ENCODE measurements around the gene BRMS1. TPM values are rescaled to one million over a fixed set of nuclear protein-coding genes. Genes with fewer than 3 reads are reported as not detected.
A peak's percentile ranks its signal among the peaks of the same experiment; 100 is the strongest.
"Not testable (repeated sequence)": the region's sequence is repeated elsewhere in the genome, so short reads cannot be mapped to it uniquely, and the experiment has no call there.

BRMS1 gene
- polyA plus RNA-seq, 3 donors from 2014 or later: 69.3 to 79.8 (median 76.3) TPM

GRCh38 chr11:66367561-66368312, 22.8 kb upstream of the BRMS1 start:
- Mint-ChIP-seq H3K27ac (no peak overlapping the region), H3K36me3 (no peaks in the 10 kb centered on the region), H3K4me1 (peaks cover 5 to 6% of the 10 kb centered on the region in 2 donors), H3K27me3 (ENCODE audit: low read depth in 3 of 3) (peaks cover 0 to 5% (median 4%) of the 10 kb centered on the region in 3 donors), H3K9me3 (no peaks in the 10 kb centered on the region), H3K4me3 (no peak overlapping the region)
- no peak for DNase-seq

DNA sequence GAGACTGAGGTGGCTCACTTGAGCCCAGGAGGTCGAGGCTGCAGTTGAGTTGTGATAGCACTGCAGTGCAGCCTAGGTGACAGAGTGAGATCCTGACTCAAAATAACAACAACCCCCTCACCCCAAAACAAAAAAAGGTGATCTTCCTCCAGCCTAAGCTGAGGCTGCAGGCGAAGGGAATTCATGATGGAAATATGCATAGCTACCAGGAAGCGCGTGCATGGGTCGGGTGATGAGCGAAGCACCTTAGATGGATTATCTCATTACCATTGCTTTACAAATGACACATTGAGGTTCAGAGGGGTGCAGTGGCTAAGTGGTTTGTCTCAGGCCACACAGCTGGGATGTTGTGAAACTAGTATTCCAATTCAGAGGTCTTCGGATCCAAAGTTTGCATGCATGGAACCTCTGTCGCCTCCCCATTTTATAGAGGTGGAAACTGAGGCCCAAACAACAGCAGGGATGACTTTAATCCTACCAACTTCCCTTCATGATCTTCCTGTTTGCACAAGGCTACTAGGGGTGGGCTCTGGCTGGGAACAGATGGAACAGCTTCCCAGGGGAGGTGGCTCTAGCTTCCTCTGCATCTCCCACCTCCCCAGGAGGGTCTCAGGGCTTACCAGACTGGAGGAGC, 22.1 kb upstream of the BRMS1 start:
- no peak for DNase-seq
- no peaks in the 10 kb centered on the region for H3K36me3 Mint-ChIP-seq
- H3K27me3 Mint-ChIP-seq (ENCODE audit: low read depth in 3 of 3): peaks cover 0 to 5% (median 4%) of the 10 kb centered on the region in 3 donors
- H3K9me3 Mint-ChIP-seq: no peaks in the 10 kb centered on the region
- no peak overlapping the region for H3K4me3 Mint-ChIP-seq
- H3K27ac Mint-ChIP-seq: no peak overlapping the region
- H3K4me1 Mint-ChIP-seq: peaks cover 0 to 2% of the 10 kb centered on the region in 2 donors

DNA sequence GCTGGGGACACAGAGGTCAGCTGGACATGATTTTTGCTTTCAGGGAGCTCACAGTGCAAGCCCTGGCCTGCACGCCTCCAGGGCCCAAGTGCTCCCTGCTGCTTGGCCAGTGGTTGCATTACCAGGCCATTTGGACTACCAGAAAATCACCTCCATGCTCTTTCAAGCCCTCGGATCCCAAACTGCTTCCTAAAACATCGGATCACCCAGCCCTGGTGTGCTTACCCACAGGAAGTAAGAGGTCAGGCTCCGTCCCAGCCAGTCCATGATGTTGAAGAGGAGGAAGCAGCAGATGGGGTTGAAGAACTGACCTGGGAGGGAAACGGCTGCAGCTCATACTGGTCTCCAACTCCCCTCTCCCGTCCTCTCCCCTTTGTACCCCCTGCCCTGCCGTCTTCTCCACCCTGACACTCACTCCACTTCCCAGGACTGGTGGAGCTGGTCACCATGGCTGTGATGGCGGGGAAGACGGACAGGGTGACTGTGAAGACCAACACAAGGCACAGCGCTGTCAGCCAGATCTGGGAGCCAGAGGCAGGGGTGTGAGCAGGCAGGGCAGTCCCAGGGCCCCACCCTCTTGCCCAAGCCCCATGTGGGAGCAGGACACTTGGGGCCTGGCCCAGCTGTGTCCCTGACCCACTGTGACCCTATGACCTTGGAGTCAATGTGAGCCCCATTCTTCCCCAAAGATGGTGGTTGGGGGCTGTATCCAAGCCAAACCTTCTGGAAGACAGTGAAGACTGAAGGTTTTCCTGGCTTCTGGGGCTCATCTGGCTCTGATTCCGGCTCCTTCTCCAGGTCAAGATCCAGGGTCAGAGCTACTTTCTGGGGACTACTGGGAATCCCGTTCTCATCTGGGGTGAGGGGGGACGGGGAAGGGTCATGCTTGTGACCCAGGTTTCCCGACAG, 21.1 kb upstream of the BRMS1 start:
- H3K27ac Mint-ChIP-seq: no peak overlapping the region
- no peak for DNase-seq
- no peaks in the 10 kb centered on the region for H3K36me3 Mint-ChIP-seq
- peaks cover 0 to 5% (median 4%) of the 10 kb centered on the region in 3 donors for H3K27me3 Mint-ChIP-seq (ENCODE audit: low read depth in 3 of 3)
- no peaks in the 10 kb centered on the region for H3K9me3 Mint-ChIP-seq
- no peak overlapping the region for H3K4me3 Mint-ChIP-seq
- peaks cover 0 to 2% of the 10 kb centered on the region in 2 donors for H3K4me1 Mint-ChIP-seq

GRCh38 chr11:66365166-66365565, 20.3 kb upstream of the BRMS1 start:
- H3K9me3 Mint-ChIP-seq: no peaks in the 10 kb centered on the region
- DNase-seq: no peak

GRCh38 chr11:66363805-66364535, 19.1 kb upstream of the BRMS1 start:
- DNase-seq: peak; percentile 43 to 52 (median 45)
- no peaks in the 10 kb centered on the region for H3K36me3 Mint-ChIP-seq
- no peaks in the 10 kb centered on the region for H3K4me1 Mint-ChIP-seq
- no peak overlapping the region for H3K27ac Mint-ChIP-seq
- no peaks in the 10 kb centered on the region for H3K9me3 Mint-ChIP-seq
- no peak overlapping the region for H3K4me3 Mint-ChIP-seq
- H3K27me3 Mint-ChIP-seq (ENCODE audit: low read depth in 3 of 3): peaks cover 0 to 1% (median 0%) of the 10 kb centered on the region in 3 donors

More at GRCh38 chr11:66365166-66365565, 20.3 kb upstream of the BRMS1 start:
- Mint-ChIP-seq H3K36me3 (no peaks in the 10 kb centered on the region), H3K4me3 (no peak overlapping the region), H3K4me1 (no peaks in the 10 kb centered on the region), H3K27me3 (ENCODE audit: low read depth in 3 of 3) (peaks cover 0 to 5% (median 4%) of the 10 kb centered on the region in 3 donors), H3K27ac (no peak overlapping the region)

GRCh38 chr11:66363187-66363601, 18.3 kb upstream of the BRMS1 start:
- no peak overlapping the region for H3K4me3 Mint-ChIP-seq
- no peak for DNase-seq

GRCh38 chr11:66362481-66363147, 17.7 kb upstream of the BRMS1 start:
- H3K36me3 Mint-ChIP-seq: no peaks in the 10 kb centered on the region

More at GRCh38 chr11:66363187-66363601, 18.3 kb upstream of the BRMS1 start:
- no peaks in the 10 kb centered on the region for H3K4me1 Mint-ChIP-seq
- no peak overlapping the region for H3K27ac Mint-ChIP-seq
- peaks cover 0 to 1% (median 0%) of the 10 kb centered on the region in 3 donors for H3K27me3 Mint-ChIP-seq (ENCODE audit: low read depth in 3 of 3)
- H3K9me3 Mint-ChIP-seq: no peaks in the 10 kb centered on the region
- H3K36me3 Mint-ChIP-seq: no peaks in the 10 kb centered on the region

GRCh38 chr11:66361502-66361941, 16.6 kb upstream of the BRMS1 start:
- H3K4me3 Mint-ChIP-seq: no peak overlapping the region
- H3K36me3 Mint-ChIP-seq: no peaks in the 10 kb centered on the region
- H3K4me1 Mint-ChIP-seq: no peaks in the 10 kb centered on the region
- no peaks in the 10 kb centered on the region for H3K9me3 Mint-ChIP-seq
- no peak for DNase-seq
- H3K27ac Mint-ChIP-seq: no peak overlapping the region
- H3K27me3 Mint-ChIP-seq (ENCODE audit: low read depth in 3 of 3): peaks cover 0 to 1% (median 0%) of the 10 kb centered on the region in 3 donors

More at GRCh38 chr11:66362481-66363147, 17.7 kb upstream of the BRMS1 start:
- H3K9me3 Mint-ChIP-seq: no peaks in the 10 kb centered on the region
- H3K4me1 Mint-ChIP-seq: no peaks in the 10 kb centered on the region
- no peak for DNase-seq
- H3K4me3 Mint-ChIP-seq: no peak overlapping the region
- peaks cover 0 to 1% (median 0%) of the 10 kb centered on the region in 3 donors for H3K27me3 Mint-ChIP-seq (ENCODE audit: low read depth in 3 of 3)
- no peak overlapping the region for H3K27ac Mint-ChIP-seq

- peaks cover 0 to 1% (median 0%) of the 10 kb centered on the region in 3 donors for H3K27me3 Mint-ChIP-seq (ENCODE audit: low read depth in 3 of 3)
- H3K4me1 Mint-ChIP-seq: no peaks in the 10 kb centered on the region
- H3K36me3 Mint-ChIP-seq: no peaks in the 10 kb centered on the region
- H3K9me3 Mint-ChIP-seq: no peaks in the 10 kb centered on the region
- no peak for DNase-seq
- no peak overlapping the region for H3K4me3 Mint-ChIP-seq
- no peak overlapping the region for H3K27ac Mint-ChIP-seq
These were observed 15.6 kb upstream of the BRMS1 start for GRCh38 chr11:66360406-66361073.

- Mint-ChIP-seq H3K4me1 (no peaks in the 10 kb centered on the region), H3K27me3 (ENCODE audit: low read depth in 3 of 3) (peaks cover 0 to 1% (median 0%) of the 10 kb centered on the region in 3 donors), H3K9me3 (no peaks in the 10 kb centered on the region), H3K27ac (no peak overlapping the region), H3K36me3 (no peaks in the 10 kb centered on the region), H3K4me3 (no peak overlapping the region)
- DNase-seq: no peak
These were observed 14.8 kb upstream of the BRMS1 start for GRCh38 chr11:66359662-66360087.

DNA sequence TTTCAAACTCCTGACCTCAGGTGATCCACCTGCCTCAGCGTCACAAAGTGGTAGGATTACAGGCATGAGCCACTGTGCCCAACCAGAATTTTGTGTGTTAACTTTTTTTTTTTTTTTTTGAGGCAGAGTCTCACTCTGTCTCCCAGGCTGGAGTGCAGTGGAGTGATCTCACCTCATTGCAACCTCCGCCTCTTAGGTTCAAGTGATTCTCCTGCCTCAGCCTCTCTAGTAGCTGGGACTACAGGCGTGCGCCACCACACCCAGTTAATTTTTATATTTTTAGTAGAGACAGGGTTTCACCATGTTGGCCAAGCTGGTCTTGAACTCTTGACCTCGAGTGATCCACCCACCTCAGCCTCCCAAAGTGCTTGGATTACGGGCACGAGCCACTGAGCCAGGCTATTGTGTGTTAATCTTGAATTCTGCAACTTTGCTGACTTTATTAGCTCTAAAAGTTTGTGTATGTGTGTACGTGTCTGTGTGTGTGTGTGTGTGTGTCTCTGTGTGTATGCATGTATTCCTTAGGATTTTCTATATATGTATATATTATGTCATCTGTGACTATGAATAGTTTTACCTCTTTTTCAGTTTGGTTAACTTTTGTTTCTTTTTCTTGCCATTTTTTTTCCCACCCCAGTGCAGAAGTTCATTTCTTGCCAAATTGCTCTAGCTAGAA, 5.8 kb upstream of the BRMS1 start:
- peak overlapping the region in 1 of 6 donors; percentile 45 for H3K27ac Mint-ChIP-seq
- H3K4me1 Mint-ChIP-seq: peaks cover 10 to 11% of the 10 kb centered on the region in 2 donors
- H3K9me3 Mint-ChIP-seq, DNase-seq, H3K4me3 Mint-ChIP-seq, H3K36me3 Mint-ChIP-seq: not testable (repeated sequence)
- peaks cover 8 to 12% (median 8%) of the 10 kb centered on the region in 3 donors for H3K27me3 Mint-ChIP-seq (ENCODE audit: low read depth in 3 of 3)

DNA sequence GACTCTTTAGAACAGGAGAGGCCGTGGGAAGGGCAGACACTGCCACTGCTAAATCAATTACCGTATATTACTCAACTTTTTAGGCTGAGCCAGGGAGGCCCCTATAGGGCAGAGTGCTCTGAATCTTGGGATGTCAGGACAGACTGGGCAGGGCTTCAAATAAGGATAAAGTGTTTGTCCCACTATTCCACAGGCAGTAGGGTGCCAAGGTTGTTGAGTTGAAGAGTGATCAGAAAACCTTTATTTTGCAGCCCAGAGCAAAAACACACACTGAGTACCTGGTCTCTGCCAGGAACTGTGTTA, 4.1 kb upstream of the BRMS1 start:
- Mint-ChIP-seq H3K9me3 (peaks cover 0 to 2% (median 0%) of the 10 kb centered on the region in 6 donors), H3K4me1 (peaks cover 26 to 27% of the 10 kb centered on the region in 2 donors), H3K36me3 (peaks cover 0 to 4% (median 4%) of the 10 kb centered on the region in 3 donors), H3K4me3 (peak overlapping the region; percentile 18 to 95 (median 46)), H3K27me3 (ENCODE audit: low read depth in 3 of 3) (peaks cover 12 to 21% (median 16%) of the 10 kb centered on the region in 3 donors), H3K27ac (peak overlapping the region in 2 of 6 donors; percentile 33 to 36)
- DNase-seq: no peak

Data from immature natural killer cell (primary cell).